ENCODE measurements around the gene PJVK. TPM values are rescaled to one million over a fixed set of nuclear protein-coding genes. Genes with fewer than 3 reads are reported as not detected.
A peak's percentile ranks its signal among the peaks of the same experiment; 100 is the strongest.

PJVK gene
- total and polyA plus RNA-seq, 2 of the 4 experiments (the other 2 are of a cell fraction), result 0.72 to 2.4 TPM

DNA sequence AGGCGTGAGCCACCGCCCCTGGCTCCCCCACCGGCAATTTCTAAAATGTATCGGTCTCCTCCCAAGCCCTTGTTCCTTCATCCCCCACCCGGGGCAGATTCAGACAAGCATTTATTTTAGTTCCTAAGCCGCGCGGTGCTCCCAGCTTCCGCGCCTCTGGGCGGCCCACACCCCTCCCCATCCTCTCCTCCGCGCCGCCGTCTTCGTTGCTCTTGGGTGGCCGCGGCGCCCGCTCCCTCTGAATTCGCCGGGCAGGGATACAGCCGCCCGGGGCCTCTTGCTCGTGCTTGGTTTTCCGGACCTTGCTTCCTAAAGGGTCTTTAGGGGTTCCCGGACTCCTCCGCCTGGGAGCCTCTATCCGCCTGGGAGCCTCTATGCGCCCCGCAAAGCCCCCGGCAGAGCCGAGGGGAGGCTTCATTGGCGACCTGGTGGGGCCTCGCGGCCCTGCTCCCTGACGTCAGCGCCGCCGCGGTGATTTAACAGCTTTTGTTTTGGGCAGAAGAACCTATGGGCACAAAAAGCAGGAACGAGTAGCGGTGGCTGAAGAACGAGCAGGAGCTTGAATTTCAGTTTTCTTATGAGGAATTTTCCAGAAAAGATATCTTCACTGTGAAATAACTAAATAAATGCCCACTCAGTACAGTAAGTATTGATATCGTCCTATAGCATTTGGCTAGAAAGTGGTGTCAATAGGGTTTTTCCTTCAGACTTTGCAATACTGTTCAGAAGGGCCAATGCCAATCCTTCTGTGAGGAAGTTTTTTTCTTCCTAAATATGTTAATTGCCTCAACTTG lies 37.5 kb upstream of the PJVK start:
- H4K5ac ChIP-seq (ENCODE audit: low read depth, low read length), result peak overlapping the region; percentile 92
- intact Hi-C loops (cut with micrococcal nuclease), result loop anchor here (1.0 to 2.0 kb wide), 4 partner anchors 107 to 301 kb away; partner anchors contain the start of genes OSBPL6 and RBM45
- peak overlapping the region; percentile 98 for H3K27ac ChIP-seq (ENCODE audit: insufficient read depth, low read length)
- peak overlapping the region; percentile 95 for H2AFZ ChIP-seq (replicated peaks; ENCODE audit: low read length, poor library complexity)
- H2BK15ac ChIP-seq (ENCODE audit: low read depth, low read length), result peak overlapping the region; percentile 61; the same call in 1 of the 3 replicates
- H3K9ac ChIP-seq (ENCODE audit: low read depth, low read length), result peak overlapping the region; percentile 94
- in situ Hi-C loops (cut with MboI; ENCODE audit: low sequenced_read_pairs), result no loop called here
- TF ChIP-seq BHLHE40 (IDR thresholded peaks at IDR 0.05; ENCODE audit: low read depth, low read length) (no peak), MAZ (IDR thresholded peaks at IDR 0.05; ENCODE audit: borderline replicate concordance, low read depth, low read length) (peak; percentile 54; the same call in 1 of the 2 replicates), NFE2L2 (IDR thresholded peaks at IDR 0.05; ENCODE audit: low read depth, low read length) (0 out of 2 replicates have a peak, but pooled peaks have one; percentile 1), POLR2A (IDR thresholded peaks at IDR 0.05; ENCODE audit: low read depth, low read length) (peak; percentile 66), CEBPB (IDR thresholded peaks at IDR 0.05; ENCODE audit: low read depth, low read length) (no peak)
- TF ChIP-seq, protein P1, sequence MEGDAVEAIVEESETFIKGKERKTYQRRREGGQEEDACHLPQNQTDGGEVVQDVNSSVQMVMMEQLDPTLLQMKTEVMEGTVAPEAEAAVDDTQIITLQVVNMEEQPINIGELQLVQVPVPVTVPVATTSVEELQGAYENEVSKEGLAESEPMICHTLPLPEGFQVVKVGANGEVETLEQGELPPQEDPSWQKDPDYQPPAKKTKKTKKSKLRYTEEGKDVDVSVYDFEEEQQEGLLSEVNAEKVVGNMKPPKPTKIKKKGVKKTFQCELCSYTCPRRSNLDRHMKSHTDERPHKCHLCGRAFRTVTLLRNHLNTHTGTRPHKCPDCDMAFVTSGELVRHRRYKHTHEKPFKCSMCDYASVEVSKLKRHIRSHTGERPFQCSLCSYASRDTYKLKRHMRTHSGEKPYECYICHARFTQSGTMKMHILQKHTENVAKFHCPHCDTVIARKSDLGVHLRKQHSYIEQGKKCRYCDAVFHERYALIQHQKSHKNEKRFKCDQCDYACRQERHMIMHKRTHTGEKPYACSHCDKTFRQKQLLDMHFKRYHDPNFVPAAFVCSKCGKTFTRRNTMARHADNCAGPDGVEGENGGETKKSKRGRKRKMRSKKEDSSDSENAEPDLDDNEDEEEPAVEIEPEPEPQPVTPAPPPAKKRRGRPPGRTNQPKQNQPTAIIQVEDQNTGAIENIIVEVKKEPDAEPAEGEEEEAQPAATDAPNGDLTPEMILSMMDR (conservative IDR thresholded peaks at IDR 0.05; ENCODE audit: low read depth, low read length), result no peak
- no peaks in the 10 kb centered on the region for H3K27me3 ChIP-seq (ENCODE audit: control insufficient read depth, insufficient read depth, low read length)
- H3K56ac ChIP-seq (ENCODE audit: extremely low read depth, insufficient read depth, low read length), result peak overlapping the region; percentile 83
- peak overlapping the region; percentile 43 for H2AK9ac ChIP-seq (replicated peaks; ENCODE audit: low read depth, low read length, poor library complexity)
- no peaks in the 10 kb centered on the region for H3K9me3 ChIP-seq (ENCODE audit: control insufficient read depth, insufficient read depth, low read length)
- WGBS, 2 experiments (ENCODE audit: extremely low coverage in 2 of 2, insufficient read length in 1 of 2), result 1% methylated on average over 20 of the region's 45 CpGs; no CpG with 5 or more reads in 1 of the 2 experiments
- ATAC-seq (ENCODE audit: low read depth) (peak; percentile 87), DNase-seq (peak; percentile 67)
- H3K4ac ChIP-seq (ENCODE audit: low read depth, low read length), result peak overlapping the region; percentile 88
- no peaks in the 10 kb centered on the region for H4K20me1 ChIP-seq (ENCODE audit: insufficient read depth, low read length)
- BruUV-seq (replicated peaks), result no TSS peak
- peak overlapping the region; percentile 78 for H3K18ac ChIP-seq (ENCODE audit: low read depth, low read length)
- ChIA-PET CTCF (interaction anchor here (0.6 to 1.6 kb wide), 23 partner anchors 9 to 414 kb away, joined by 3 to 11 read pairs (median 4); no protein-coding TSS in a partner anchor), POLR2A (ENCODE audit: unreplicated experiment) (no interaction called here)
- H4K8ac ChIP-seq (ENCODE audit: low read depth in 2 of 2, low read length in 2 of 2), result peak overlapping the region; percentile 62 to 97
- H3K4me2 ChIP-seq (ENCODE audit: low read depth, low read length), result peak overlapping the region; percentile 73
- no peak overlapping the region for H2AK5ac ChIP-seq (ENCODE audit: low read depth, low read length)
- H3K14ac ChIP-seq (replicated peaks; ENCODE audit: low read depth, low read length), result peak overlapping the region; percentile 87
- peak overlapping the region; percentile 89 for H2BK5ac ChIP-seq (ENCODE audit: low read depth, low read length, poor library complexity, severe bottlenecking)
- H3K23ac ChIP-seq (ENCODE audit: low read depth, low read length), result peak overlapping the region; percentile 70
- peak overlapping the region; percentile 82 for H4K91ac ChIP-seq (ENCODE audit: insufficient read depth, low read depth, low read length)
- H3K36me3 ChIP-seq (ENCODE audit: control insufficient read depth, insufficient read depth, low read length), result no peaks in the 10 kb centered on the region
- dilution Hi-C loops (cut with HindIII; ENCODE audit: low sequenced_read_pairs, unreplicated experiment), result no loop called here
- peaks cover 0 to 19% of the 10 kb centered on the region in 2 experiments; a peak in 2 of 4 replicates for H3K79me1 ChIP-seq (ENCODE audit: low read depth in 1 of 2, low read length in 2 of 2)
- H2BK120ac ChIP-seq (ENCODE audit: low read depth, low read length), result peak overlapping the region; percentile 91
- H3K4me3 ChIP-seq (ENCODE audit: insufficient read depth, low read depth, low read length), result peak overlapping the region; percentile 65
- no peaks in the 10 kb centered on the region; the same call in 1 of the 2 replicates for H3K9me1 ChIP-seq (ENCODE audit: insufficient read depth, low read length)
- no peak overlapping the region; the same call in 1 of the 2 replicates for H2BK20ac ChIP-seq (ENCODE audit: low read depth, low read length)
- 0 out of 2 replicates have a peak, but pooled peaks cover 1% of the 10 kb centered on the region for H3K4me1 ChIP-seq (ENCODE audit: control insufficient read depth, insufficient read depth, low read length)
